ENCODE results near the gene CCDC110. TPM values are rescaled to one million over a fixed set of nuclear protein-coding genes. Genes with fewer than 3 reads are reported as not detected.

CCDC110 gene
- total RNA-seq, 1 experiment from 2014 or later: 2.7 TPM

DNA sequence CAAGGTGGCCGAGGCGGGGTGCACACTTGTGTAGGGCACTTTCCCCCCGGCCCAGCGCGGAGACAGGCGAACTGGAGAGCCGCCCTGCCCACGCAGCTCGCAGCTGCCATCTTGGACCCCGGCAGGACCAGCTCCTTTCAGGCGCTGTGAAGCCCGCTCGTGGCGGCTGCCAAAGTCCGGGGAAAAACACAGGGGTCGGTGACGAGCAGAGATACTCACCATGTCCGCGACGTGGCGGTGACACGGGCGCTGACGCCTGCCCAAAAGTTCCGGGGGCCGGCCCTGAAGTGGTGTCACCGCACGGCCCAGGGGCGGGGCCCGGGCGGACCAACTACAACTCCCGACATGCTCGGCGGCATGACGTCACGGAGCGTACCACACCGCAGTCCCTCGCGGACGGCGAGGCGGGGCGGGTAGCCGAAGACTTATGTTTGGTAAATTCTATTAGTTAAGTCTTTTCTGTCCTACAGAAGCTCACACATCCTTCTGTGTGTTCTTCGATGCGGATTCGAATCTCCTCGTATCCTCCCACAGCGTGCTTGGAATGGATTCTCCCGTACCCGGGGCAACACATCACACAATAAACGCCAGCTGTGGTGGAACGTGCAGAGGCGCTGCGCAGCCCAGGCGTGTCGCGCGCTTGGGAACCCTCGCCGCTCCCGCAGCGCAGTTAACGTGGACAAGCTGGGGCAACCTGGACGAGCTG is 45.7 kb downstream of the CCDC110 start, which contains the start of gene UFSP2:
Gene UFSP2 (minus strand): TSS at position 318 of the 706 bp plus-strand sequence. CDS start 96 bp downstream, at position 222.
- Histone ChIP-seq H2AFZ (ENCODE audit: low read depth, low read length, poor library complexity, severe bottlenecking) (peak within 1 kb of the TSS; percentile 94), H3K27me3 (ENCODE audit: insufficient read depth, low read length) (no peaks in the 10 kb centered on the region), H3K4me1 (ENCODE audit: control insufficient read depth in 1 of 2, insufficient read depth in 2 of 2, low read length in 2 of 2) (peaks cover 3 to 16% of the 10 kb centered on the region in 2 experiments; a peak in 3 of 4 replicates), H3K27ac (ENCODE audit: low read depth, low read length) (peak within 1 kb of the TSS; percentile 64), H4K20me1 (ENCODE audit: insufficient read depth) (no peaks in the 10 kb centered on the region), H3K4me3 (replicated peaks in 1 of 2; ENCODE audit: low read depth in 1 of 2, low read length in 2 of 2) (peak within 1 kb of the TSS; percentile 95), H3K79me2 (ENCODE audit: insufficient read depth, low read length) (peaks cover 9% of the 10 kb centered on the region; the same call in 1 of the 2 replicates), H3K4me2 (ENCODE audit: low read length) (peak within 1 kb of the TSS; percentile 89), H3K36me3 (ENCODE audit: control insufficient read depth in 1 of 2, insufficient read depth in 2 of 2, low read length in 2 of 2) (no peaks in the 10 kb centered on the region), H3K9me3 (ENCODE audit: control insufficient read depth in 1 of 2, insufficient read depth in 1 of 2, low read depth in 1 of 2, low read length in 2 of 2) (no peaks in the 10 kb centered on the region), H3K9ac (ENCODE audit: low read length) (peak within 1 kb of the TSS; percentile 74), H3K9me2 (ENCODE audit: insufficient read depth) (no peaks in the 10 kb centered on the region)
- RAD21 ChIA-PET (ENCODE audit: low non-redundant PET in 1 of 2, low total read pairs in 2 of 2, uncharacterized antibody in 2 of 2, unreplicated experiment in 2 of 2): interaction anchor here in 1 of 2 experiments (0.7 kb wide), 1 partner anchor 195 kb away, joined by 3 read pairs; no protein-coding TSS in a partner anchor
- CTCF ChIA-PET: no interaction called here
- TF ChIP-seq POLR2AphosphoS5 (IDR thresholded peaks at IDR 0.05; ENCODE audit: low read depth, low read length): peak; percentile 85
- peak; percentile 88 for TF ChIP-seq EGR1 (IDR thresholded peaks at IDR 0.05; ENCODE audit: low read depth)
- TF ChIP-seq ZNF274 (IDR thresholded peaks at IDR 0.05; ENCODE audit: low read depth, low read length): no peak
- TF ChIP-seq SP1 (IDR thresholded peaks at IDR 0.05; ENCODE audit: low read depth): peak; percentile 72
- peak; percentile 85 for TF ChIP-seq JUND (IDR thresholded peaks at IDR 0.05)
- TF ChIP-seq MAX (IDR thresholded peaks at IDR 0.05): peak; percentile 93
- TF ChIP-seq RAD21 (IDR thresholded peaks at IDR 0.05; ENCODE audit: low read depth): no peak
- TF ChIP-seq TCF7L2 (IDR thresholded peaks at IDR 0.05; ENCODE audit: borderline replicate concordance, extremely low read depth, insufficient read depth, insufficient read length): peak; percentile 53
- TF ChIP-seq YY1 (IDR thresholded peaks at IDR 0.05; ENCODE audit: extremely low read depth, insufficient replicate concordance, low read depth, low read length): peak; percentile 90
- TF ChIP-seq ATF3 (IDR thresholded peaks at IDR 0.05): no peak
- TF ChIP-seq SIN3A (IDR thresholded peaks at IDR 0.05; ENCODE audit: low read depth): peak; percentile 90
- no peak for TF ChIP-seq SRF (IDR thresholded peaks at IDR 0.05; ENCODE audit: low read depth)
- TF ChIP-seq CEBPB (IDR thresholded peaks at IDR 0.05; ENCODE audit: low read depth): no peak
- TF ChIP-seq ZFX (IDR thresholded peaks at IDR 0.05): peak; percentile 19; the same call in 1 of the 2 replicates
- TF ChIP-seq REST (IDR thresholded peaks at IDR 0.05; ENCODE audit: low read depth): no peak
- no peak for TF ChIP-seq EZH2phosphoT487 (IDR thresholded peaks at IDR 0.05; ENCODE audit: borderline replicate concordance)
- TF ChIP-seq CTCF (IDR thresholded peaks at IDR 0.05 in 2 of 3, conservative IDR thresholded peaks at IDR 0.05 in 1 of 3; ENCODE audit: borderline replicate concordance in 1 of 3, insufficient read depth in 1 of 3, low read depth in 2 of 3, low read length in 2 of 3): no peak
- TF ChIP-seq CBX3 (IDR thresholded peaks at IDR 0.05; ENCODE audit: low read depth): peak; percentile 54
- no peak; the same call in 1 of the 2 replicates for TF ChIP-seq FOSL1 (IDR thresholded peaks at IDR 0.05; ENCODE audit: low read depth)
- BruUV-seq (replicated peaks): no TSS peak
- POLR2A ChIA-PET: interaction anchor here (1.2 to 1.7 kb wide), 2 partner anchors 30 to 31 kb away, joined by 3 to 4 read pairs; partner anchors contain the start of genes ANKRD37 and LRP2BP
- DNase-seq (ENCODE audit: low read depth, low spot score) (peak; percentile 87), ATAC-seq (peak; percentile 90)
- intact Hi-C loops (cut with micrococcal nuclease): loop anchor here (1.0 kb wide), 1 partner anchor 172 kb away; no protein-coding TSS in a partner anchor

All from HCT116 (cell line).